GM21717 (cell line): Measurements from ENCODE around the gene MYO15A.
A peak's percentile ranks its signal among the peaks of the same experiment; 100 is the strongest.

Source experiments
- ATAC-seq: cut with Tn5 transposase; IDR thresholded peaks from one replicate; pipeline ENCODE4 v1.9.1; 2021; ENCODE audit warnings: mild to moderate bottlenecking, moderate library complexity; ENCODE audit not compliant: unreplicated experiment

The MYO15A gene

GRCh38 chr17:18155179-18155578 is 46.6 kb downstream of the MYO15A start:
- ATAC-seq = no peak

GRCh38 chr17:18156171-18156975 is 47.8 kb downstream of the MYO15A start:
- ATAC-seq = no peak

DNA sequence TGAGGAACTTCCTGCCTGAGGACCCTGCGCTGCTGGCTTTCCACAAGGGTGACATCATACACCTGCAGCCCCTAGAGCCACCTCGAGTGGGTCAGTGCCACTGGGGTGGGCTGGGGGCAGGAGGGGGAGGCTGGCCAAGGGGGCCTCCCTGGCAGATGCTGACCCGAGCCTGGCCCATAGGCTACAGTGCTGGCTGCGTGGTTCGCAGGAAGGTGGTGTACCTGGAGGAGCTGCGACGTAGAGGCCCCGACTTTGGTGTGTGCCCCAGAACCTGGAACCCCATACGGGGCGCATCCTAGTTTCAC is 48.4 kb downstream of the MYO15A start:
- ATAC-seq = no peak

- ATAC-seq = no peak
Measured at GRCh38 chr17:18157354-18157985, 48.9 kb downstream of the MYO15A start.

GRCh38 chr17:18158022-18158600 is 49.6 kb downstream of the MYO15A start:
- ATAC-seq = peak; percentile 49

DNA sequence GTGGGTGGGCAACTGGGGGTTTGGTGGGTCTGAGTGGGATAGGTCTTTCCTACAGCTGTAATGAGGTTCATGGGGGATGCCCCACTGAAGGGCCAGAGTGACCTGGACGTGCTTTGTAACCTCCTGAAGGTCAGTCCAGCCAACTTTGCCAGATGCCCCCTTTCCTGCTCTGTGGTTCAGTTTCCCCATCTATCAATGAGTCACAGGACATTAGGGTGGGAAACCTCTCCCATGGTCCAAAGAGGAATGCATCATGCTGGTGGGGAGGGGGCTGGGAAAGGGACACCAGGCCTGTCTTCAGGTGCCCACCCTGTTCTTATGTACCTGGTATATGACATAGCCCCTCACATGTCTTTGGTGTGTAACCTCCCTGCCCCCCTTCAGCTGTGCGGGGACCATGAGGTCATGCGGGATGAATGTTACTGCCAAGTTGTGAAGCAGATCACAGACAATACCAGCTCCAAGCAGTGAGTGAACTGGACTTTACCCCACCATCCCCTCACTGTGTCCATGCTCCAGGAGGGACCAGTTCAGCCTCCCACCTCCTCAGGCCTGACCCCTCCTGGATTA is 51.1 kb downstream of the MYO15A start:
- no peak for ATAC-seq

DNA sequence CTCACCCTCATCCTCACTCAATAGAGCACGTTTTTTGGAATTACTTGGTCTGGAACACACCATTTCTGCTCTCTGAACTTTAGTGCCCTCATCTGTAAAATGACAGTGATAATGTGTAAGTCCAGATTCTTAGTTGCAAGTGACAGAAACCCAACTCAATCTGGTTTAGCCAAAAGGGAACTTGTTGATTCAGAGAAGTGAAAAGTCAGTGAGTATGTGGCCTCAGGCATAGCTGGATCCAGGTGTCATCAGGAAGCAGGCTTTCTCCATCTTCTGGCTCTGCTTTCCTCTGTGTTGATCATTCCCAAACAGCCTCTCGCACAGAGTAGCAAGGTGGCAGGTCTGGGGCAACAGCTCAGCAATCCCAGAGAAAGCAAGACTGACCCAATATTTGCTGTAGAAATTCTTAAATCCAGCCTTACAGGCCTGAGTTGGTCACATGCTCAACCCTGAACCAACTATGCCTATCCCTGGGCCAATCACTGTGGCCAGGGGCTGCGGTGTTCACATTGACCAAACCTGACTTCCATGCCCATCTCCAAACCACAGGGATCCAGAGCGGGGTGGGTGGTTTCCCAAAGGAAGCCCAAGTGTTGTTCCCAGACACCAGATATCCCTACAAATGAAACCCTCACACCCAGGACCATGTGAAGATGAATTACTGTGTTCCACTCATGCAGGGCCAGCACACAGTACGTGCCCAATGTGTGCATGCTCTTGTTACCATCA is 51.7 kb downstream of the MYO15A start:
- no peak for ATAC-seq

DNA sequence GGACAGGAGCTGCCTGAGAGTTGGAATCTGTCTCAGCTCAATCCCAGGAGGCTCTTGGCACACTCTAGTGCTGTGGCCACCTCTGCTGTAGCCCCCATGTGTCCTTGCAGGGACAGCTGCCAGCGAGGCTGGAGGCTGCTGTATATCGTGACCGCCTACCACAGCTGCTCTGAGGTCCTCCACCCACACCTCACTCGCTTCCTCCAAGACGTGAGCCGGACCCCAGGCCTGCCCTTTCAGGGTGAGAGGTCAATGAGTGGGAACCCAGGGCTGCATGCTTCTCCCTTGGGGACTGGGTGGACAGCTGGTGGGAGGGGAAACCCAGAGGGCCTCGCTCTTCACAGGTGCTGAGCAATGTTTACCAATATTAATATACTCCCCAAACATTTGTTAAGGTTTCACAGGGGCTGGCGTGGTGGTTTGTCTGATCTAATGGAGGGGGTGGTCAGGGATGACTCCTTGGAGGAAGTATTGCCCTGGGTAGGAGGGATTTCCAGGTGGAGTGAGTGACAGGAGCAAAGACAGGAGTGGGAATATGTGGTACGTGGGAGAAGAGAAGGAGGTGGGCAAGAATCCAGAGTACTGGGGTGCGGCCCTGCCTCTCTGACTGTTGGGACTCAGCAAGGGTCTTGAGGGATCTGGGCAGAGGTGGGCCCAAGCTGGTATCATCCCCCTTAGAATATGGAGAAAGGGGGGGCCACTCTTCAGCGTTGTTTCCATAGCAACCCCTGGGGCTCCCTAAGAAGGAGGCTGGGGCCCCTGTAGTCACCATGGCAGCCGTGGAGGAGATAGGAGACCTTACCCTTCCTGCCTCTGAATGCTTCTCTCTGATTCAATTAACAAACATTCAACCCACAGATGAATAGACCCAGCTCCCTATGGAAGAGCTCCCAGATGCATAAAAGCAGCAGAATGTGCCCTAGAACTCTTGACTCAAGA is 52.9 kb downstream of the MYO15A start:
- no peak for ATAC-seq

DNA sequence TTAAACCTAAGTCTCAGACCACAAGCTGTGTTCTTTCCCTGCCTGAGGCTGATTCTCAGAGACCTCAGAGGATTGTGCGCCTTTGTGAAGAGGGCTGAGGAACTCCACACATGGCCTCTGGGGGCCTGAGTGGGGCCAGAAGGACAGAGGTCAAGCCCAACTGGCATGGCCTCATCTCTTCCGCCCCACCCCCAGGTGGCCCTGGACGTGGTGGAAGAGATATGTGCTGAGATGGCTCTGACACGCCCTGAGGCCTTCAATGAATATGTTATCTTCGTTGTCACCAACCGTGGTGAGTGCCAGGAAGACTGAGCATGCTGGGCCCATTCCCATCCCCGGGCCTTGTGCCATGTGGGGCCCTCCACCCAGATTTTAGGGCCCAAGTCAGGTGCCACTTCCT is 55.0 kb downstream of the MYO15A start:
- no peak for ATAC-seq

DNA sequence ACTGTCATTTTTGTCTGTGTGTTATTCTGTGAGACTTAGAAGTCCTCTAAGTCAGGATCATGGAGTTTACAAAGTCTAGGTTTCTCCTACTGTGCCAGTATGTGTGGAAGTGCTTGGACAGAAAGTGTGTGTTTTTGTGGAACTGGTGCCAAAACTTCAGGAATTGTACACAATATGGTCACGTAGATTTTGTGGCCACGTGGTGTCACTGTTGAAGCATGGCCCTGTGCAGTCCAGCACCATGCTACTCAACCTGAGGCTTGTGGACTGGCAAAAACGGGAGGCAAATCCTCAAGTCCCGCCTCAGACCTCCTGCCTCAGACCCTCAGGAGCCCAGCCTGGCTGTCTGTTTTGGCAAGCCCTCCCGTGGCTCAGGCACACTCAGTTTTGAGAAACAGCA is 58.3 kb downstream of the MYO15A start:
- no peak for ATAC-seq

DNA sequence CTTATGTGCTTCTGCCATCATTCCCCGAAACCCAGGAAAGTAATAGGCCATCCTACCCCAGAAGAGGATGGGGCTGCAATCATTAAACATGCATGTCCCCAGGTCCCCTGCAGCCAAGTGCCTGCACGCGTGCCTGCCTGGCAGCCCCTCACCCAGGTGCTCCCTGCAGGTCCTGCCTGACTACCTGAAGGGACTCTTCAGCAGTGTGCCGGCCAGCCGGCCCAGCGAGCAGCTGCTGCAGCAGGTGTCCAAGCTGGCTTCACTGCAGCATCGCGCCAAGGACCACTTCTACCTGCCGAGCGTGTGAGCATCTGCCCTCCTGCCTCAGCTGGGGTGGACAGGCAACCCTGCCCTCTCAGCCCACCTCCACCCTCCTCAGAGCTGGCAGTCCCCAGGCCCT is 58.9 kb downstream of the MYO15A start:
- no peak for ATAC-seq

DNA sequence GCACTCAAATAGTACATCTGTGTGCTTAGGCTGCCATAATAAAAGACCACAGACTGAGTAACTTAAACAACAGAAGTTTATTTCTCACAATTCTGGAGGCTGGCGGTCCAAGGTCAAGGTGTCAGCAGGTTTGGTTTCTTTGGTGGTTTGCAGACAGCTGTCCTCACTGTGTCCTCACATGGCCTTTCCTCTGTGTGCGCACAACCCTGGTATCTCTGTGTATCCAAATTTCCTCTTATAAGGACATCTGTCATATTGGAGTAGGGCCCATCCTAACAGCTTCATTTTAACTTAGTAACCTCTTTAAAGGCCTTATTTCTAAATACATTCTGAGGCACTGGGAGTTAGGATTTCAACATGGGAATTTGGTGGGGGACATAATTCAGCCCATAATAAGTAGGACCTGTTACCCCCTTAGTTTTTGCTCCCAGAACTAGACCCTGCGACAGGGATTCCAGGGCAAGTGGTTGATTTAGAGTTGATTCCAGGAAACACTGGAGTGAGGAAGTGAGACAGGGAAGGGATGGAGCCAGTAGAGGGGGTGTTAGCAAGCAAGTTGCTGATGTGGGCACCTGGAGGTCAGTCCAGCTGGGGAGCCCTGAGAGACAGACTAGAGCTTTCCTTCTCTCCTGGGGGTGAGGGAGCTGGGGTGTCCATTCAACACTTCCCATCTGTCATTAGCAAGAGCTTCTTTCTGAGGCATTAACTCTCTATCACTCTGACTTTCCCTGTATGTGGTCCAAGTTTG is 64.1 kb downstream of the MYO15A start:
- ATAC-seq = no peak

DNA sequence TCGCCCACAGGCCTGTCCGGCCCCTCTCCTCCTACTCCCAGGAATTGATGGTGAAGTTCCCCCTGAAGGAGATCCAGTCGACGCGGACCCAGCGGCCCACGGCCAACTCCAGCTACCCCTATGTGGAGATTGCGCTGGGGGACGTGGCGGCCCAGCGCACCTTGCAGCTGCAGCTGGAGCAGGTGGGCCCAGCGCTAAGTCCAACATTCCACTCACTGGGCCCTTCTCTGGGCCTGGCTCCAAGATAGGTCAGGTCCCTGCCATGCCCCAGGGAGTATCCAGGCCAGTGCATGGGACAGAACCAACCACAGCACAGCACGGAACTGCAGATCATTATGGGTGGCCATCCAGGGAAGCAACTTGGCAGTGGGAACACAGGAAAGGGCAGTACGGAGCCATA is 65.2 kb downstream of the MYO15A start:
- no peak for ATAC-seq

- no peak for ATAC-seq
Measured at GRCh38 chr17:18176176-18176575, 67.6 kb downstream of the MYO15A start.

DNA sequence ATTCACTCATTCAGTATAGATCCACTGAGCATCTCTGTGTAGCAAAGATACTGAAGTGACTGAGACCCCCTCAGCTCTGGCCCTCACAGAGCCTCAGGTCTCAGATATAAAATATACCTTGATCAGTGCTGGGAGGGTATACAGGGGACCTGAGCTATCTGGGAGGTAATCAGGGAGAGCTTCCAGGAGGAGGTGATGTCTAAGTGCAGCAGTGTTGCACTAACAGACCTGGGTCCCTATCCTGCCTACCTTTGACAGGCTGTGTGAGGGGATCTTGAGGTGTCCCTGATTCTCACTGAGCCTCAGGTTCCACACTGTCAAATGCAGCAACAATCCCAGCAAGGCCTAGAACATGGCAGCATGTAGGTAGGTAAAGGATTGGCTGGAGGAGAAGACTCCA is 68.6 kb downstream of the MYO15A start:
- ATAC-seq = no peak

DNA sequence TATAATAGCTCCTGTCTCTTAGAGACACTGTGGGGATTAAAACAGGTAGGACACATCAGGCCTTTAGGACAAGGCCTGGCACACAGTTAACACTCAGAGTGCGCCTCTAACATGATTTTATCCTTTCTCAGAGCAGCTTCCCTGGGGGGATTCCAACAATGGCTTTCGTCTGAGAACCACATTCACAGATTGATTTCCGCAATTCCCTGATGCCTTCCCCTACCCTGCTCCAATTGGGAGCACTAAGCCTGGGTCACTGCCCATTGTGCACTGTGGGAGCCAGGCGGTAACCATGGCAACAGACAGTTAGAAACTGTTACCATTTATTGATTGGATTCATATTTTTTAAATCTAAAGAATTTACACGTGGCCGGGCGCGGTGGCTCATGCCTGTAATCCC is 69.2 kb downstream of the MYO15A start:
- ATAC-seq = no peak

DNA sequence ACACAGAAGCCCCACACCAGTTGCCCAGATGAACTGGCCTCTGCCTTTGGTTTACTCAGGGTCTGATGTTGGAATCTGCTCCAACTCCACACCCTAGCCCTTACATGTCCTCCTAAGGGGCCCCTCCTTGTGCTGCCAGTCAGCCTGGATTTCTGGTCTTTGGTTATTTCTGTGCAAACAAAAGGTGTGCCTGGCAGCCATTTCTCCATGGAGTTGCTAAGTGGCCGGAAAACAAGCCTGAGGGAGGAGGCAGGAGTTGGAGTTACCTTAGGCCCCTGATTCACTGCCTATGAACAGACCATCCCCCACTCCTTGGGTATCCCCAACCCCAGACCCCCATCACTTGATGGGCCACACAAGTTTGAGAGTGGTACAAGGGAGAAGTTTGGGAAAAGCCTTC is 70.6 kb downstream of the MYO15A start:
- ATAC-seq = no peak

GRCh38 chr17:18179804-18180203 is 71.2 kb downstream of the MYO15A start:
- ATAC-seq = no peak

DNA sequence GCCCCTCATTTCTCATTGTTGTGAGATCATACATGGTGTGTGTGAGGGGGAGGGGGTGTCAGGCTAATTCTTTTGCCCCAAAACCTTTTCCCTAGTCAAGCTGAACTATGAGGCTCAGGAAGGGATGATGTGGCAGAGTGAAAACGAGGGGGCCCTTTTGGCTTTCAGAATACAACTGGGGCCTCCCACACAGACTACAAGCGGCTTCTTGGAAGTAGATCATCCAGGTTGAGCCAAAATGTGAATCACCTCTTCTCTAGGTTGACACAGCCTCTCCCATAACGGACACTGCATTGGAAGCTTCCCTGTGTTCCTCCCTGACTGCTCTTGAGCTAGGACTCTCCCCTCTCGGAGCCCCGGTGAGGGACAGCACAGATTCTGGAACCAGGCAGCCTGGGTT is 72.8 kb downstream of the MYO15A start:
- ATAC-seq = no peak
